Measurements from ENCODE around the gene ASGR2.

- TF ChIP-seq CTCF (IDR thresholded peaks at IDR 0.05) (no peak), POLR2A (IDR thresholded peaks at IDR 0.05) (no peak)
Observed at GRCh38 chr17:7156342-7156940, 41.8 kb upstream of the ASGR2 start.

All from Peyer's patch (tissue), 4 donors.